ENCODE data around the gene SERPINB4.
"Not testable (repeated sequence)": the region's sequence is repeated elsewhere in the genome, so short reads cannot be mapped to it uniquely, and the experiment has no call there.

The SERPINB4 gene

DNA sequence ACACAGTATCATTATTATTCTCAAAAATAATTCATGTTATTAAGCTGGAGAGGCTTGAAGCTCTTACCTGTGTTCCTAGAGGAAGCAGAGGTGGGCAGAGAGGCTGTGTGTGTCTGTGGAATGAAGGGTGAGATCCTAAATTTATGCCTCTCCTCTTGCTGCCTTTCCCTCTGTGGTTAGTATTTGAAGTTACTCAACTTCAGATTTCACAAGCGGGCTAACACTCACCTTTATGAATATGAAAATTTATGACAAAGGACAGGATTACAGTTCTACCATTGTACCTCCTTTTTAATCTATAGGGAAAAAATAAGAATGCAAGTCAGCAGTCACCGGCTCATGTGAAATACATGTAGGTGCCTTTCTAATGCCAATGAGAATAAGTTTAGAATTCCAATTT lies at the start of gene SERPINB4:
Gene SERPINB4, minus strand, starts transcription at position 115 of the 400 bp plus-strand sequence. CDS start 679 bp downstream, outside the sequence.
- not testable (repeated sequence) for DNase-seq

DNA sequence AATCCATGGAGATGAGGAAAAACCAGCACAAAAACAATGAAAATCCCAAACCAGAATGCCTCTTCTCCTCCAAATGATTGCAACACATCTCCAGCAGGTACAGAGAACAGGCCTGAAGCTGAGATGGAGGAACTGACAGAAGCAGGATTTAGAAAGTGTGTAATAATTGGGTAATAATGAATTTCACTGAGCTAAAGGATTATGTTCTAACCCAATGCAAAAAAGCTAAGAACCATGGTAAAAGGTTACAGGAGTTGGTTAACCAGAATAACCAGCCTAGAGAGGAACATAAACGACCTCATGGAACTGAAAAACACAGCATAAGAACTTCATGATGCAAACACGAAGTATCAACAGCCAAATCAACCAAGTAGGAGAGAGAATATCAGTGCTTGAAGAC lies 45.0 kb upstream of the SERPINB4 start:
- no peak for DNase-seq

DNA sequence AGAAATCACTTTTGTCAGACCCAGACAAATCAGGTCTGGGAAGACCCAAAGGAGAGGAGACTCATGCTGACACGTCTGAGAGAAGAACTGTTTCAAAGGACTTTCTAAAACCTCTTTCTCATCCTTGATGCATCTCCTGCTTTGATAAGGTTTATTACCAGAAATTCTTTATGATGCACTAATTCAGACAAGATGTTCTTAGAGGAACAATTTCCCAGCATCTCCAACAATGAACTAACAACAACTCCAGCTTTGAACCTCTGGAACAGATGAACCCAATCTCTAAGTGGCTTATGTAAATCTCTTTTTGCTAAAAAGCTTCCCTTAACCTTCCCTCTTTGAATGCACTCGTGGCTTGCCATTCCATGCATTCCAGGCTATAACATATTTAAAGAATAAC lies 42.8 kb upstream of the SERPINB4 start:
- no peak for DNase-seq

DNA sequence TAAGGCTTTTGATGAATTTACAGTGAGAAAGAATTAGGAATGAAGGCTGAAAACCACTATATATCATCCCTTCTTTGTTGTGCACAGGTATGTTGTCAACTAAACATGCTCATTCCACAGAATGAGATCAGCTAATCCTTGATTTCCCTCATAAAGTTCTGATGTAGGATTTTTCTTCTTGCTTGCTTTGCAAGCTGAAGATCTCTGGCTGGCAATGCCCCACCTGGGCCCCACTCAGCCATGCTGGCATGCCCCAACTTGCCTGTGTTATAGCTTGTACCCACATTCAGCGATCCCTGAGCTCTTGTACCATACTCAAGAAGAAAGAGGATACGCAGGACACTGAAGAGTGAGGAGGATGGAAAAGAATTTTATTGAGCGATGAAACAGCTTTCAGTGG lies 40.7 kb upstream of the SERPINB4 start:
- no peak for DNase-seq

DNA sequence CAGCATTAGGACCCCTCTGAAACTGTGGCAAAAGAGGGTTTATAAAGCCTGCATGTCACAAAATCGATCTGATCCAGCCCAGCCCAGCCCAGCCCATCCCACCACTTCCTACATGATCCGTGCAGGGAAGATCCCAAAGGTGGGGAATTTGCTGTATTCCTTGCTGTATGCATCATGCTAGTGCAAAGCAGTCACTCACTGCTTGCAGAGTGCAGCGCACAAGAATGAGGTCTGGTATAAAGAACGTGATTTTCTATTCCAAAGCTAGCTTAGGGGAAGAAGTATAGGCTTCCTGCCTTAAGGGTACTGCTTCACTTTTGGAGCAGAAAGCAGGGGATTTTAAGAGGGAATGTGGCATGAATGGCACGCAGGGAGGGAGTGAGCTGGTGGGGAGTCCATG lies 39.8 kb upstream of the SERPINB4 start:
- DNase-seq, result no peak

DNA sequence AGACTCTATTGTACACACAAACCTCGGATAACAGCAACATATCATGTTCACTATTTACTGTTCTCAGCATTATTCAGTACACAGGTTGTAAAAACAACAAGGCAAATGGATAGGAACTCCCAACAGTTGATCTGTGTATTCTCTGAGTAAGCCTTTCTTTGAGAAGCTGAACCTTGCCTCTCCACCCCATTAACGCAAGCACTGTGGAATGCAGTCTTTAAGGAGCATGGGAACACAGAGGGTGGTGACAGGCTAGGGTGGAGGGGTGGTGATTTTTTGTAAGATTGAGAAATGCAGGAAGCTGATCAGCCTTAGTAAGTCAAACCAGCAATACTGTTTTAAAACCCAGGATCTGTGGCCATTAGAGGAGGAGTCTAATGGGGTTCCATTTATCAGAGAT lies 39.1 kb upstream of the SERPINB4 start:
- DNase-seq, result no peak

DNA sequence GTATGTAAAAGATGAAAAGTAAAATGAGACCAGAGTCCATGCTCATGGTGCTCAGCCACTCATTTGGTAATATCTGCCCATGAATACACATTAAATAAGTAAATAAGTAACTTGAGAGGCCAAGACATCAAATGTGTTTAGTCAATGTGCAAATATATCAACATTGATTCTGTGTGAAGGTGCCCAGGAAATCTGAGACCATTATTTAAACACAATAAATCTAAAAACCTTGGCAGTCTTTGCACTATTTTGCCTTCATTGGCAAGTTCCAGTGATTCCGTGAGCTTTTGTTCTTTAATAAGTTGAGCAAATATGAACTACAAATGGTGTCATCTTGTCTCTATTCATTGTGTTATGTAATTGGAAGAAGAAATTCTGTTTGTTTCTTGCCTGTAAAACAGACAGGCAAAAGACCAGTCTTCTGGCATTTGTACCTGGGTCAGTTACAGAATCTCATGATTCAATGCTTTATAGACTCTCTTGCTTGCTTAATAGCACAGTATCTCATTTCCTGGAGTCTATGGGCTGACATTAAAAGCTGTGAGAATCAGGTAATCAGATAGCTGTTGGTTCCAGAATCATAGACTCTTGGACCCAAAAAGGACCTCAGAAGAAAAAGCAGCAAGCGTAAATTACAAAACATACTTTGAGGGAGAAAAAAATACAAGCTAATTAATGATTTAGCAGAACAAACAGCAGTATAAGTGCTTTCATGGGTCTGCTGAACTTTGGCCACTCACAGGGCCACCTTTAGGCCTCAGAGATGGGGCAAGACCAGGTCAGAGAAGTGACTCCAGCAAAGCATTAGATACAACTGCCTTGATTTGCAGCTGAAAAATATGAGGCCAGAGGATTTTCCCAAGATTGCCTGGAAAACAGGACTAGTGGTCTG lies 37.6 kb upstream of the SERPINB4 start:
- no peak for DNase-seq

DNA sequence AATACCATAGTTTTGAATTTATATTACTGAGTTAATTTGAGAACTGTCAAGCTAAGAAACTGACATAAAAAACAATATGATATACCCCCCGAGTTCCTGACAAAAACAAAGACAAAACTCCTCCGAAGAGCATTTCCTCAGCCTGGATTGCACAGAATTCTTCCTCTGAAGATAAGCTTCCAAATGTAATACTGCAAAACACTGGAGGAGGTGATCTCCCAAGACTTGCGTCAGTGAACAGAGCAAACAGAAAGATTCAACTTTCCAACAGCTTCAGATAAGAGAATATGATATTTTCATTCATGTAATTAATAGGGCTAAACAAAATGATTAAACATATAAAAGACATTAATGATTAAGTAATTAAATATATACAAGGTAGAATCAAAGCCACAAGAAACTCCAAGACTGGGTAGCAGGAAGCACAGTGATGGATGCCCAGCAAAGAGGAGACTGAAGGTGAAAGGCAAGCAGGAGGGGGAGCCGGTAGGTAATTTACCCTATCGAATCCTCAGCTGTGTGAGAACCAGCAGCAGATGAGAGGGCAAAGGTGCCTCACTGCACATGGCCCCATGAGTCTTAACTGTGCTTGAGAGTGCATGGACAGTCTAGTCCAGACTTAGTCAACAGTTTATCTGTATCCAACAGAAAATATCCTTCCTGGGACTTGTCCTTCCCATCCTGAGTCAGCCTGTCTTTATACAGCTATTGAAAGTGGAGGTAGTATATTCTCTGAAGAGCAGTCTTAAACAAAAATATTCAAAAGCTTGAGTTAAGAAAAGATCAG lies 36.0 kb upstream of the SERPINB4 start:
- no peak for DNase-seq

DNA sequence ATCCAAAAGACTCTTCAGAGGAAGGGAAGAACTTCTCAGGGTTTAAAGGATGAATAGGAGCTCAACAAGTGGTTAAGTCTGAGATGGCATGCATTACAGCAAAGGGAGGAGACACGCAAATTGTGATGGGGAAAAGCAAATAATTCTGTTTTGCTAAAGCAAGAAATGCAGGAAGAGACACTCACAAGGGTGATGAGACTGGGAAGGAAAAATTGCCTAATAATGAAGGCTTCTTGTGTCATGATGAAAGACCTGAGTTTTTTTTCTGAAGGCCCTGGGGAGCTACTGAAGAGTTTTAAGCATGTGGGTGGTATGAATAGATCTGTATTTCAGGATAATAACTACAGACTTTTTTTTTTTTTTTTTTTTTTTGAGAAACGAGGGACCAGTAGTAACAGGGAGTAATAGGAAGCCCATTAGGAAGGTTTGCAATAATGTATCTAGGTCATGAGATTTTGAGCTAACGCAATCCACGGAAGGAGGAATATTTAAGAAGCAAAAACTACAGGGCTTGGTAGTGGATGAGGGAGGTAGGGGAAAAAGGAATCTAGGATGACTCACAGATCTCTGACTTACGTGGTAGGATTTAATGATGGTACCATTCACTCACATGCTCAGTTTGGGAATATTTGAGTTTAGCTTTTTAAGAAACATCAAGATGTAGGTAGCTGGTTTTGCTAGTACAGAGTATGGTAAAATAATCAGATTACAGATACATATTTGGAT lies 33.6 kb upstream of the SERPINB4 start:
- DNase-seq, result peak; percentile 5

DNA sequence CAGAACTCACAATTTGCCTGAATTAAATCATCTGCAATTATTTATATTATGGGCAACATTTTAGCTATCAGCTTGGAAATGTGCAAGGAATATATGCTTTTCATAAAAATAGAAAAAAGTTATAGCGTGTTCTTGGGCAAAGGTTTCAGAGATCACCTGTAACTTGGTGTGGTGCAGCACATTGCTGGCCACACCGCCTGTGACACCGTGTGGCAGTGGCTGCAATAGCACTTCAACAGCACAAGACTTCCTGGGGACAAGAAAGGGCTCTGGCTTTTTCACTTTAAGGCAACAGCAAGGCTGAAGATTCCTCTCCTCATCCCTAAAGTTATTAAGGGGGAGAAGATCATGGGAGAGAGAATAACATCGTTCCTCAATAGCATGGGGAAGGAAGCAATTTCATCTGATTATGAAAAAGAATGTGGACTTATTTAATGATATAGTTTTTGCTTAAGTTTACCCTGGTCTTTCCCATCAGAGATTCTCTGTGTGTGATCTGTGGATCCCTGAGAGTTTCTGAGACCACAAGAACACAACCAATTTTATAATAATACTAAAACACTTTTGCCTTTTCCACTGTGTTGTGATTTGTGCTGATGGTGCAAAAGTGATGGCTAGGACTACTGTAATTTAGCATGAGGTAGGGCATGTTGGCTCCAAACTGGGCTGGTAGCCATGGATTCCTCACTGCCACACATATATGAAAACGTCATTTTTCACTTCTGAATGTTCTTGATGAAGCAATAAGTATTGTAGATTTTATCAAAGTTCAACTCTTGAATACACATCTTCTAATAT lies 32.7 kb upstream of the SERPINB4 start:
- peak; percentile 32 for DNase-seq

DNA sequence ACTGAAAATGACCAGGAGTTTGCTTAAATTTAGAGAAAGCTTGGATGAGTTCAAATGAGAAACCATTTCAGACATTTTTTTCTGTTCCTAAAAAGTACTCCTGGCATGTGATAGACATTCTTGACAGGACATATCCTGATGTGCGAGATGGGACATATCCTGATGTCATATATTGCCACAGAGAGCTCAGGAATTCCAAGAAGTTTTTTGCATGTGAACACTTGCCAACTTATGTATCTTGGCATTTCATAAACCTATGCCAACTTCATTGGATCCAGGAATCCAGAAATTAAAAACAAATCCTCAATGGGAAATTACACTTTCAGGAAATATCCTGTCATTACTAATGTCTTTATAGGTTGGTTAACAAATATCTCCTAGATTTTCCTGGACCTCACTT lies 20.5 kb upstream of the SERPINB4 start:
- no peak for DNase-seq

DNA sequence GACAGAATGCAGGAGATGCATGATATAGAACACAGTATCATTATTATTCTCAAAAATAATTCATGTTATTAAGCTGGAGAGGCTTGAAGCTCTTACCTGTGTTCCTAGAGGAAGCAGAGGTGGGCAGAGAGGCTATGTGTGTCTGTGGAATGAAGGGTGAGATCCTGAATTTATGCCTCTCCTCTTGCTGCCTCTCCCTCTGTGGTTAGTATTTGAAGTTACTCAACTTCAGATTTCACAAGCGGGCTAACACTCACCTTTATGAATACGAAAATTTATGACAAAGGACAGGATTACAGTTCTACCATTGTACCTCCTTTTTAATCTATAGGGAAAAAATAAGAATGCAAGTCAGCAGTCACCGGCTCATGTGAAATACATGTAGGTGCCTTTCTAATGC lies 17.7 kb upstream of the SERPINB4 start, which contains the start of gene SERPINB3:
Gene SERPINB3, minus strand, starts transcription at position 144 of the 400 bp plus-strand sequence. CDS start 677 bp downstream, outside the sequence.
- not testable (repeated sequence) for DNase-seq

DNA sequence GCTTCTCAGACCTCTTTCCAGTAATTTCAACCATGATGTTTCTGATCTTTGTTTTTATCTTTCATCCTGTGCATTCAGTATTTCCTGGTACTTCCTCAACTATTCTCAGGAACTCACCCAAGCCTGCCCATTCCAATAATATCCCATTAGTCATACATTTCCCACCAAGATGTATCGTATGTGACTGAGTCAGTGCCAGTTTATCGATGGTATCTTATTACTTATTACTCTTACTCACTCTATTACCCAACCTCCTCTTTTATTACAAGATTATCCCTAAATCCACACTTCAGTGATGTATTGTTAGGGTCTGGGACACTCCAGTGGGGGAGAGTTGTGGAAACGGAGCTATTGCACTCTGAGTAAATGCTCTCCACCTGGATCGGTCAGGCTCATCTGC lies 14.9 kb upstream of the SERPINB4 start:
- DNase-seq, result not testable (repeated sequence)

DNA sequence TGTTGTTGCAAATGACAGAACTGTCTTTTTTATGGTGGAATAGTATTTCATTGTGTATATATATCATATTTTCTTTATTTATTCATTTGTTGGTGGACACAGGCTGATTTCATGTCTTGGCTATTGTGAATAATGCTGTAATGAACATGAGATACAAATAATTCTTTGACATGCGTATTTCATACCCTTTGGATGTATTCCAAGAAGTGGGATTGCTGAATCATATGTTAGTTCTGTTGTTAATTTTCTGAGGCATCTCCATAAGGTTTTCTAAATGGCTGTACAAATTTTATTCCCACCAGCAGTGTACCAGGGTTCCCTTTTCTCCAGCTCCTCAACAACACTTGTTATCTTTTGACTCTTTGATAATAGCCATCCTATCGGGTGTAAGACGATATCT lies 6.2 kb upstream of the SERPINB4 start:
- DNase-seq, result not testable (repeated sequence)

DNA sequence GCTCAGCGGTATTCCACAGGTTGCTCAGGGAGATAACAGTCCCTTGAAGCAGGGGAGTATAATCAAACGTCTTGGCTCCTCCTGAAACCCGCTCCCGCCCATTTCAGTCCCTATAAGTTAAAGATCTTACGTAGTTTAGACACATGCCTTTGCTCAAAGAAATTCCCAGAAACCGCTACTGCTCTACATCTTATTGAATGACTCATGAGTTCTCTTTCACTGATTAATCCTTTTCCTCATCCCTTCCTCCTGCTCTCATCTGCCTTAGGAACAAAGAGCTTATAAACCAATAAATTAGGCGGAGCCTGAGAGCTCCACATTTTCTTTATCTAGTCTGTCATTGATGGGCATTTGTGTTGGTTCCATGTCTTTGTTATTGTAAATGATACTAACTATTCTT lies 4.2 kb upstream of the SERPINB4 start:
- no peak for DNase-seq

DNA sequence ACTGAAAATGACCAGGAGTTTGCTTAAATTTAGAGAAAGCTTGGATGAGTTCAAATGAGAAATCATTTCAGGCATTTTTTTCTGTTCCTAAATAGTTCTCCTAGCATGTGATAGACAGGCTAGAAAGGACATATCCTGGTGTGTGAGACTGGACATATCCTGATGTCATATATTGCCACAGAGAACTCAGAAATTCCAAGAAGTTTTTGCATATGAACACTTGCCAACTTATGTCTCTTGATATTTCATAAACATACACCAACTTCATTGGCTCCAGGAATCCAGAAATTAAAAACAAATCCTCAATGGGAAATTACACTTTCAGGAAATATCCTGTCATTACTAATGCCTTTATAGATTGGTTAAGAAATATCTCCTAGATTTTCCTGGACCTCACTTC lies 2.9 kb upstream of the SERPINB4 start:
- DNase-seq, result no peak

DNA sequence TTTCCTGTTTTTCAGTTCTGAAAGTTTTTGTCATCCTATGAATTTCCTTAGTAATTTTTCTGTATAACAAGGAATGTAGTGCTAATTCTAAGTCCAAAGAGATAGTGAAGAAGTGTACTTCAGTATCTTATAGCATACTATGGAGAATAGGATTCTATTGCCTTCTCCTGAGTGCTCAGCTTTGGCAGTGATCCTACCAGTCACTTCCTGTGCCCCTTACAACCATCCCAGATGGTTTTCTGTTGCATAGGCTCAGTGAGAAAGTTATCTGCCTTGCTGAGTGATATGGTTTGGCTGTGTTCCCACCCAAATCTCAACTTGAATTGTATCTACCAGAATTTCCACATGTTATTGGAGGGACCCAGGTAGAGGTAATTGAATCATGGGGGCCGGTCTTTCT lies 638 bp upstream of the SERPINB4 start:
- not testable (repeated sequence) for DNase-seq

DNA sequence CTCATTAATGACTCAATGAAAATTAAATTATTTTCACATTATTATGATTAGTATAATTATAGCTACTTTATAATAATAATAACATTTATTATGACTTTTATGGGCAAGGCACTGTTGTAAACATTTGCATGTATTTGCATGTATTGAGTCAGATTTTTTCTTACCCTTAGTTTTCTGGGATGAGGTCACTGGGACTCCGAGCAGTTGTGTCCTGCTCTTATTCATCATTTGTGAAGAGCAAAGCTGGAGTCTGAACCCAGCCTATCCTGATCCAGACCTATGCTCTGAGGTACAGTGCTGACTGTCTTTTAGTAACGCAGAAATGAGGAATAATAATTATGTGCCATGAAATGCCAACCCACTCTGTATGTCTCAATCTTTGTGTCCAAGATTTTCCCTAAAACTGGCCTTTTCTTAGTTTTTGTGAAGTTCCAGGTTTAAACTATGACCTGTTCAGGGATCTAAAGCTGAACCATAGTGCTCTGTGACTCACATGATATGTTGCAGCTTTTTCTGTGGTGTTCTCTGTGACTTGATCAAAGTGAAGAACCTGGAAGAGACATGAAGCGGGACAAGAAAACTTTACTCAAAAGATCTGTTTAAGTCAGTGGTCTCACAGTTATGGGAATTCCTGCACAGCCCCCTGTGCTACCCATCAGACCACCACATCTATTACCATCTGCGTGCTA lies 1.2 kb downstream of the SERPINB4 start:
- not testable (repeated sequence) for DNase-seq

DNA sequence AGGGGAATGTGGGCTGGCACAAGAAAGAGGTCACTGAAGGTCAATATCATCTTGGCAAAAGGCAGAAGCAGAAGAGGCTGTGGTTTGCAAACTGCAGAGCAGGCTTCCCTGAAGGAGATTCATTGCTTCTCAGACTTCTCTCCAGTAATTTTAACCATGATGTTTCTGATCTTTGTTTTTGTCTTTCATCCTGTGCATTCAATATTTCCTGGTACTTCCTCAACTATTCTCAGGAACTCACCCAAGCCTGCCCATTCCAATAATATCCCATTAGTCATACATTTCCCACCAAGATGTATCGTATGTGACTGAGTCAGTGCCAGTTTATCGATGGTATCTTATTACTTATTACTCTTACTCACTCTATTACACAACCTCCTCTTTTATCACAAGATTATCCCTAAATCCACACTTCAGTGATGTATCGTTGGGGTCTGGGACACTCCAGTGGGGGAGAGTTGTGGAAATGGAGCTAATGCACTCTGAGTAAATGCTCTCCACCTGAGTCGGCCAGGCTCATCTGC lies 2.8 kb downstream of the SERPINB4 start:
- DNase-seq, result not testable (repeated sequence)

DNA sequence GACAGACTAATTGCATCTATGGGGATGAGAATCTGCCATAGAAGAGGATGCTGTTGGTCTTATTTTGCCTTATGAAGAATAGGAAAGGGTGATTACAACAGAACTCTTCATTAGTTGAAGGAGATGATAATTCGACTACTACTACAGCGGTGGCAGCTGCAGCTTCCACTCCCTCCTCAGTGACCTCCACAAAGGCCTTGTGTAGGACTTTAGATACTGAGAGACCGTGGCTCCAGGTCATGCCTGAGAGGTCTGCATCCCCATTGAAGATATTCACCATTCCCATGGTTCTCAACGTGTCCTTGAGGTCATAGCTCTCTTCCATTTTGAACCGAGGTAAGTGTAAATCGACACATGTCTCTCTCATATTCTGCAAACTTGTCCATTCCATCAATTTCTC lies 6.4 kb downstream of the SERPINB4 start:
- DNase-seq, result no peak

DNA sequence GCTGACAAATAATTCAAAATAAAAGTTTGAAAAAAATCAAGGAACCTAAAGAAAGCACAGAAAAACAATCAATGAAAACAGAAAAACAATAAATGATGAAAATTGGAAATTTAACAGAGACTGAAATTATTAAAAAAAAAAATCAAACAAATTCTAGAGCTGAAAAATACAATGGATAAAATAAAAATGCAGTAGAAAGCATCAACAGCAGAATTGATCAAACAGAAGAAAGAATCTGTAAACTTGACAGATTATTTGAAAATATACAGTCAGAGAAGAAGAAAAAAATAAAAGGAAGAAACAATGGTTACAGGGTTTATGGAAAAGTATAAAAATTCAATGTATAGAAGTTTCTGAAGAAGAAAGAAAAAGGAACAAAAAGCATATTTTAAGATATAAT lies 16.2 kb downstream of the SERPINB4 start:
- DNase-seq, result no peak
